Large intestine (tissue), 3 donors: ENCODE results near the gene ZBTB39. TPM values are rescaled to one million over a fixed set of nuclear protein-coding genes. Genes with fewer than 3 reads are reported as not detected.

Experiments used
- DNase-seq, 2 donors: peaks; one replicate each; pipeline versions ENCODE4 v3.0.0 to v3.0.0-alpha.2; 2013
- H3K27ac ChIP-seq: one replicate; pipeline ENCODE4 v1.5.1; 2013; ENCODE audit warnings: low read length
- H3K27me3 ChIP-seq: 2 replicates; pipeline ENCODE4 v1.6.1; 2013; ENCODE audit warnings: low read length; ENCODE audit not compliant: control insufficient read depth, insufficient read depth
- H3K36me3 ChIP-seq: 2 replicates; pipeline ENCODE4 v1.6.1; 2013; ENCODE audit warnings: low read length; ENCODE audit not compliant: control insufficient read depth, insufficient read depth
- H3K4me1 ChIP-seq: one replicate; pipeline ENCODE4 v1.6.1; 2013; ENCODE audit warnings: low read length; ENCODE audit not compliant: control insufficient read depth, insufficient read depth
- H3K4me3 ChIP-seq: one replicate; pipeline ENCODE4 v1.5.1; 2013; ENCODE audit warnings: low read length
- H3K9me3 ChIP-seq: one replicate; pipeline ENCODE4 v1.6.1; 2013; ENCODE audit warnings: mild to moderate bottlenecking, low read depth, low read length, moderate library complexity; ENCODE audit not compliant: control insufficient read depth
- WGBS: methylation state at CpG from one replicate; pipeline ENCODE4 v1.1.5; 2013; ENCODE audit warnings: low lambda C conversion rate; ENCODE audit not compliant: insufficient coverage; 5-methylcytosine and 5-hydroxymethylcytosine counted together
- polyA plus RNA-seq: library from polyadenylated mRNA; unstranded; fragments of 120-200 nt; gene quantifications from one replicate; pipeline ENCODE4 v1.2.1, GENCODE V29; 2013

The ZBTB39 gene
- polyA plus RNA-seq, 1 donor: 6.9 TPM

DNA sequence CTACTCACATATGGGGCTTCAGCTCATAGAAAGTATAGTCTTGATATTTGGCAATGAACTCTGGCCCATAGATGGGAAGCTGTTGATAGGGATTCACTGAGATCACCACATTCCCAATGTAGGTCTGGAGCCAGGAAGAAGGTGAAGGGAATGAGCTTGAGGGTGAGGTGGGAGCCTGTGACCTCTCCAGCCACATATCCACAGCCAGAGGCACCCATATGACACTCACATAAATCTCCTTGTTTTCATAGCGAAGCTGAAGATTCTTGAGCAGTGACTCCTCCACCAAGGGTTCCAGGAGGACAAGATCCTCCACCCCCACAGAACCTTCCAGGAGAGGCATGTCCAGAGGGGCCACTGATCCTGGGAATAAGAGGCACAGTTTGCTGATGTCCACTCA, 41.6 kb upstream of the ZBTB39 start:
- WGBS: no CpG with 5 or more reads among the region's 1 CpG
- H3K27me3 ChIP-seq: no peaks in the 10 kb centered on the region
- no peaks in the 10 kb centered on the region for H3K9me3 ChIP-seq
- peak overlapping the region; percentile 54 for H3K4me3 ChIP-seq
- DNase-seq: no peak
- peak overlapping the region; percentile 81 for H3K27ac ChIP-seq
- H3K36me3 ChIP-seq: peaks cover 45% of the 10 kb centered on the region
- peaks cover 38% of the 10 kb centered on the region for H3K4me1 ChIP-seq

DNA sequence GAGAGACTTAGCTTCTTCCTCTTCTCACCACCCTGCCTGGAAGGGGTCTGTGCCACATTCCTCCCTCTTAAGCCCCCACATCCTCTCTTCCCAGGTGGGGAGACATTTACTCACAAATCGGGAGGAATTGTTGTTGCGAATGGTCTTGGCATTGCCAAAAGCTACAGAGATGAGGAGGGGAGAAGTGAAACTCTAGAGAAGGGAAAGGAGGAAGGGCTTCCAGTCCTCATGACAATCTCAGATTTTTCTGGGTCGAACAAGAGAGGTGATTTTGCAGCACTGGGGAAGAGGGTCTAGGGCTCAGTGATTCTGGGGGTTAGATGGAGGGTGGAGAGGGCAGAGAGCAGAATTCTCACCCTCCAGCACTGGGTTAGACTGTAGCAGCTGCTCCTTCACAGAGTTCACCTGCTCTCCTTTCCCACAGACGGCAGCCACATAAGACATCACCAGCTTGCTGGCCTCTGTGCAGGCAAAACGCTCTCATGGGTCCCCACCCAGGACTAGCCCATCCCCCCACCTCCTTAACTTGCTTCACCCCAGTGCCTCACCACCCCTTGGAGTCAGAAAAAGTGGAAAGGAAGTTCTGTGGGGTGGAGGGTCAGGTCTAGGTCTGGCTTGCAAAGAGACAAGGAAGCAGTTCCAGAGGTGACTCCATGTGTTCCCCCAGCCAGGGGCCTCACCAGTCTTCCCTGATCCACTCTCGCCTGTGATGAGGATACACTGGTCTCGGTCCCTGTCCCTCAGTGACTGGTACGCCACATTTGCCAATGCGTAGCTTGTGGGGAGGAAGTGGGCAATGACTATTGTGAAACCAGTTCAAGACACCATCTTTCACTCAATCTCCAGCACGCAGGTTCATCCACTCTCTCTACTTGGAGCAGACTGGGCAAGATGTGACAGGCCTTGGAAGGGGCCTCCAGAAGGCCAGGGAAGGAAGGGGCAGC, 40.9 kb upstream of the ZBTB39 start:
- H3K27ac ChIP-seq: peak overlapping the region; percentile 81
- H3K36me3 ChIP-seq: peaks cover 53% of the 10 kb centered on the region
- H3K4me1 ChIP-seq: peaks cover 38% of the 10 kb centered on the region
- no peaks in the 10 kb centered on the region for H3K9me3 ChIP-seq
- DNase-seq: no peak
- no peaks in the 10 kb centered on the region for H3K27me3 ChIP-seq
- WGBS: no CpG with 5 or more reads among the region's 10 CpGs
- H3K4me3 ChIP-seq: peak overlapping the region; percentile 54

DNA sequence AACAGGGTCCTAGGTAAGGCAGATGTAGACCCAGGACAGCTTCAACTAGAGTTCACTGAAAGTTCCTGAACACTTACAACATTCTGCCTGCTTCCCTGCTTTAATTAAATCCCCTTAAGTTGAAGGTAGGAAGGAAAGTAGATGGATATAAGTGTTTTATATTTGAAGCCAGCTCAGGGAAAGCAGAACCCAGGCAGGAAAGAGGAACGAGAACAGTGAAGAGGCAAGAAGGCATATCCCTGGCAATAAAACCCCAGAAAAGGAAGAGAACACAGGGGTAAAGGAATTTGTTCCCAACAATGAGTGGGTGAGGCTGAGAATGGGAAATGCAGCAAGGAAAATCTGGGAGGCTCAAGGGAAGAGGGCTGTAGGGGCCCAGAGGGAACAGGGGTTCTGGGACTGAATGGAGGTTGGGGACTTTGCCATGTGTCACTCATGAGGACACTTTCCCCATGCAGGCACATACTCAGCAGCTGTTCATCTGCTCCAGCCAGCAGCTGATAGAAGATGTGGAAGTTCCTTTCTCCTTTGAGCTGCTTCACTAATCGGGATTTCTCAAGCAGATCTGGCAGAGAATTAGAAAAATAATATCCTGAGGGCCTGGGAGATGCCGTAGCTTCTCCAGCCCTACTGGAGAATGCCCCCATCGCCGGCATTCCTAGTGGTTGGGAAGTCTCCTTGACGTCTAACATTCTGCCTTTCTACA, 39.9 kb upstream of the ZBTB39 start:
- H3K27ac ChIP-seq: no peak overlapping the region
- no peak overlapping the region for H3K4me3 ChIP-seq
- 73% methylated on average over 2 of the region's 6 CpGs for WGBS
- no peaks in the 10 kb centered on the region for H3K27me3 ChIP-seq
- H3K4me1 ChIP-seq: peaks cover 34% of the 10 kb centered on the region
- DNase-seq: no peak
- peaks cover 59% of the 10 kb centered on the region for H3K36me3 ChIP-seq
- no peaks in the 10 kb centered on the region for H3K9me3 ChIP-seq

DNA sequence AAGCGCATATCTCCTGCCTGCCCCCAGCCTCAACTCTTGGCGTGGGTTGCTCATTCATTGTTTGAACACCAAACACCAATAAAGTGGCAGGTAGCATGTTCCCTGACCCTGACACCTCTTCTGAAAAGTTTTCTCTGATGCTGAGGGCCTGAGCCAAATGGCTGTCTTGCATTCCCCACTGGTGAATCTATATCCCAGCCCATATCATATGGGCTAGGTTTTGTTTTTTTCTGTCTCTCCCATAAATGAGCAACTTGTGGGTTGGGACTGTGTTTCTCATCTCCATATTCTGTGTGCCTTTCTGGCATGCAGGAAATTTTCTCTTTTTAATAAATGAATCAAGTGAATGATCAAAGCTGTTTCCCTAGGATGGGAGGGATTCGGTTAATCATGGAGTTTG, 38.5 kb upstream of the ZBTB39 start:
- Histone ChIP-seq H3K4me3 (no peak overlapping the region), H3K4me1 (peaks cover 23% of the 10 kb centered on the region), H3K27me3 (no peaks in the 10 kb centered on the region), H3K36me3 (peaks cover 72% of the 10 kb centered on the region), H3K27ac (no peak overlapping the region), H3K9me3 (no peaks in the 10 kb centered on the region)
- DNase-seq: no peak
- WGBS: 100% methylated on average over 1 of the region's 3 CpGs

DNA sequence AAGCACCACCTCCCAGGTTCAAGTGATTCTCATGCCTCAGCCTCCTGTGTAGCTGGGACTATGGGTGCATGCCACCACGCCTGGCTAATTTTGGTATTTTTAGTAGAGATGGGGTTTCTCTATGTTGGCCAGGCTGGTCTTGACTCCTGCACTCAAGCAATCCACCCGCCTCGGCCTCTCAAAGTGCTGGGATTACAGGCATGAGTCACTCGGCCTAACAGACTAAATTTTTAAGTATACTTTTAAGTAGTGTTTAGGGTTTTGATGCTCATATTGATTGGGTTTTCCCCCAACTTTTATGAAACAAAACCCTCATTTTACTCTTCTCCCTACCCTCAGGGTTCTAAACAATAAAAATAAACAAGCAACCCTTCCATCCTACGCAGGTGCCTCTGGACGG, 38.1 kb upstream of the ZBTB39 start:
- Histone ChIP-seq H3K27ac (no peak overlapping the region), H3K36me3 (peaks cover 74% of the 10 kb centered on the region), H3K4me3 (no peak overlapping the region), H3K9me3 (no peaks in the 10 kb centered on the region), H3K4me1 (peaks cover 23% of the 10 kb centered on the region), H3K27me3 (no peaks in the 10 kb centered on the region)
- DNase-seq: no peak
- 80% methylated on average over 1 of the region's 6 CpGs for WGBS

DNA sequence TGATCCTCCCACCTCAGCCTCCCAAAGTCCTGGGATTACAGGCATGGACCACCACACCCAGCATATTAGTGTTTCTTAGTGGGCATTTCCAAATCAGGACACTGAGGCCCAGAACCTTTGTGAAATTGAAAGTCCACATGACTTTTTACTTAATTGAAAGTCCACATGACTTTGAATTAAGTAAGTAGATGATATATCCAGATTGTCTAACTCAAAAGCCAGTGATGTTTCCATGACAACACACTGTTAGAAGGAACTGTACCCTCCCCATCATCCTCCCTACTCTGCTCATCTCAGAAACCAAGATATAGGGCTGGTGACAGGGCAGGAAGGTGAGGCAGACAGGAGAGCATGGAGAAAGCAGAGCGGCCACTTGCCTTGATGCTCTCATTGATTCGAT, 36.3 kb upstream of the ZBTB39 start:
- Histone ChIP-seq H3K9me3 (no peaks in the 10 kb centered on the region), H3K27ac (no peak overlapping the region), H3K4me3 (no peak overlapping the region), H3K4me1 (peaks cover 19% of the 10 kb centered on the region), H3K27me3 (no peaks in the 10 kb centered on the region), H3K36me3 (peaks cover 89% of the 10 kb centered on the region)
- no CpG with 5 or more reads among the region's 2 CpGs for WGBS
- no peak for DNase-seq

DNA sequence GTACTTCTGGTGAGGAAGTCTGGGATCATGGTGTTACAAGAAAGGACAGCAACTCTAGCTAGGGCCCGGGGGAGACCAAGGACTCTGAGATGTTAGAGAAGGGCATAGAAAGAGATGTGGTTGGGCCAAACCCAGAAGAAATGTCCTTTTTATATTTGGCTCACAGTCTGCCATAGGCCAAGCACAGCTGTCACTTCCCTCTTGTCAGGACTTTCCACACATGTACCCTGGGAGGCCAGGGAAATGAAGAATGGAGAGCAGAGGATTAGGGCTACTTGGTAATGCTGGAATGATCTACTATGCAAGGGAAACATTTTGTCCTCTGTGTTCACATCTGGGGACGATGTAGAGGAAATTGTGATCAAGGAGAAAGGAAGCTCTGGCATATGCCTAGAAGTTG, 34.4 kb upstream of the ZBTB39 start:
- Histone ChIP-seq H3K9me3 (no peaks in the 10 kb centered on the region), H3K4me1 (peaks cover 2% of the 10 kb centered on the region), H3K4me3 (no peak overlapping the region), H3K27ac (no peak overlapping the region), H3K36me3 (peaks cover 88% of the 10 kb centered on the region), H3K27me3 (no peaks in the 10 kb centered on the region)
- WGBS: 80% methylated on average over 1 of the region's 2 CpGs
- no peak for DNase-seq

DNA sequence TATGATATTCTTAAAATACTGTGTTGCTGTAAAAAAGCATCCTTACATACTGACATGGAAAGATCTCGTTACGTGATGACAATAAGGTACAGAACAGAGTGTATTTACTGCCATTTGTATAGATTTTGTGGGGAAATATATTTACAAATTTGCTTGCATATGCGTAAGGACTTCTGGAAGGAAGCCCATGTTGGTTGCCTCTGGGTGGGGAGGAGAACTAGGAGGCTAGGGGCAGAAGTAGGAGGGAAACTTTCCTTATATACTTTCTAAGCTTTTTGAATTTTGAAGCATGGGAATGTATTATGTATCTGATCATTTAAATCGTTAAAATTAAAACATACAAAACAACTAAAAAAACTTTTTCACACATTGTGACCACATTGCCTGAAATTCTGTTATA, 33.9 kb upstream of the ZBTB39 start:
- Histone ChIP-seq H3K4me1 (no peaks in the 10 kb centered on the region), H3K36me3 (peaks cover 89% of the 10 kb centered on the region), H3K27ac (no peak overlapping the region), H3K27me3 (no peaks in the 10 kb centered on the region), H3K9me3 (no peaks in the 10 kb centered on the region), H3K4me3 (no peak overlapping the region)
- WGBS: 100% methylated on average over 1 of the region's 4 CpGs
- DNase-seq: no peak

DNA sequence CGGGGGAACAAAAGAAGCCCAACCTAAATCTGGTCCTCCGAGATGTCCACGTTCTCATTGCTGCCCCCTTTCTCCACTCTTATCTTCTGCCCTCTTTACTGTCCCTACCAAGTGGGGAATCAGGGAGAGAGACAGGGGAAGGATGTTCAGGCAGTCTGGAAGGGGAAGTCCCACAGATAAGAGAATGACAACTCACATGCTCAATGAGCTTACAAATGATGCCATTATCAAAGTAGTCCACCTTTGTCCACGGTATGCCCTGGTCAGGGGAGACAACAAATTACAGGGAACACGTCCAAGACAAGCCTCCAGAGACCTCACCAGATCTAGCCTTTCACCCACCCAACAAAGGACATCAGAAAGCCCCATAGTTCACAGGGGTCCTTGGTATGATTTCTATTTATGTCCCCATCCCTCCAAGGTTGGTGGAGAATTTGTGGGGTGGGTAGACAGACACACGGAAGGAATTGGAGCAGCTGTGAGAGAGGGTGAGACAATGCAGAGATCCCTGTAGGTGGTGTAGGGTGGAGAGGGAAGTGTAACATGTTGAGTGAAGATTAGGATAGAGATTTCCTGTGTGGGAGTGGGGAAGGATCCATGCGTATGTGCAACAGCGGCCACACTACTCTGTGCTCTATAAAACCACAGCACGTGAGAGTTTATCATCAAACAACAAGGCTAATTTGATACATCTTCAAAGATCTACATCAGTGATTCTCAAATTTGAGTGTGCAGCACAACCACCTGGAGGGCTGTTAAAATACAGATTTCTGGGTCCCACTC, 32.9 kb upstream of the ZBTB39 start:
- H3K9me3 ChIP-seq: no peaks in the 10 kb centered on the region
- DNase-seq: no peak
- 69% methylated on average over 3 of the region's 9 CpGs for WGBS
- H3K4me1 ChIP-seq: no peaks in the 10 kb centered on the region
- H3K27ac ChIP-seq: no peak overlapping the region
- H3K36me3 ChIP-seq: peaks cover 90% of the 10 kb centered on the region
- H3K4me3 ChIP-seq: no peak overlapping the region
- H3K27me3 ChIP-seq: no peaks in the 10 kb centered on the region

DNA sequence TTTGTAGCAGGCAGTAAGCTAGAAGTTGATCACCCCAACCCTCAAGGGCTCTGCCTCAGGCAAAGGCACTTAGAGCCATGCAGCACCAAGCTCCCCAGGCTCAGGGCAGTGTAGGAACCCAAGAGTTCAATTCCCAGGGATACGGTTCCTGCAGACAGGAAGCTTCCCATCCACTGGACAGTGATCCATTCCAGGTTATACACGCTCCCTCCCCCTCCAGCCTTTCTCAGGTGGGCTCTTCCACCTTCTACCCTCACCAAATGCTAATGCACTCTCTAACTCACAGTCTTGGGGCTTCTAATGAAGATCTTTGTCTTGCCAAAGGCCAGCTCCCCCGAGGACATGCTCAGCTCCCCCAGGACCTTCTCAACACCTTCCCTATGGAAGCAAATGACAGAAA, 30.9 kb upstream of the ZBTB39 start:
- H3K27me3 ChIP-seq: no peaks in the 10 kb centered on the region
- H3K4me3 ChIP-seq: no peak overlapping the region
- no peak overlapping the region for H3K27ac ChIP-seq
- DNase-seq: no peak
- no peaks in the 10 kb centered on the region for H3K4me1 ChIP-seq
- no peaks in the 10 kb centered on the region for H3K9me3 ChIP-seq
- WGBS: no CpG with 5 or more reads among the region's 3 CpGs
- H3K36me3 ChIP-seq: peaks cover 80% of the 10 kb centered on the region
